ENCODE measurements around the gene GNG8. TPM values are rescaled to one million over a fixed set of nuclear protein-coding genes. Genes with fewer than 3 reads are reported as not detected.
A peak's percentile ranks its signal among the peaks of the same experiment; 100 is the strongest.

The GNG8 gene
- total and polyA plus RNA-seq, 10 donors: not detected

DNA sequence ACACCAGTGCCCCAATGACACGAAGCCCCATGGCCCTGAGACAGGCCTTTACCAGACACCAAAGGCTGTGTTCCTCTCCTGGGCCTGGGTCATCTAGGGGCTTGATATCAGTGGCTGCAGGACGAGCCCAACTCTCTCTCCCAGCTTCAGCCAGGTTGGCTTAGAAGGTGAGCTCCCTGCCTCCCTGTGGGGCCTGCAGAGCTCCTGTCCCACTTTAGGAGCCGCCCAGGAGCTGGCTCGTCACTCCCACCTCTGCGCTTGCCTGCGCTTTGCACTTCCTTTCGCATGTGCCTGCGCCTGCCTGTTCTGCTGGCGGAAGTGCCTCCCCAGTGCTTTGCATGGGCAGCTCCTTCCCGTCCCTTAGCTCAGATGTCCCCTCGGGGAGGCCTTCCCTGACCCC, 30.0 kb downstream of the GNG8 start:
- intact Hi-C loops (cut with DNase I; ENCODE audit: low total_unique reads): no loop called here
- TF ChIP-seq POLR2AphosphoS5 (IDR thresholded peaks at IDR 0.05): no peak
- no peak for TF ChIP-seq POLR2A (IDR thresholded peaks at IDR 0.05)
- TF ChIP-seq CTCF (IDR thresholded peaks at IDR 0.05 in 8 of 11, conservative IDR thresholded peaks at IDR 0.05 in 3 of 11): no peak
- 83 to 94% (median 91%) methylated on average over 11 of the region's 11 CpGs for WGBS, 5 donors
- peak; percentile 75 for DNase-seq
- Histone ChIP-seq H3K27me3 (replicated peaks in 1 of 7) (no peaks in the 10 kb centered on the region), H3K27ac (peak overlapping the region in 1 of 8 donors; percentile 24), H3K36me3 (peaks cover 4 to 67% (median 48%) of the 10 kb centered on the region in 6 donors), H3K9me3 (no peaks in the 10 kb centered on the region), H3K4me1 (peaks cover 22 to 80% (median 42%) of the 10 kb centered on the region in 6 donors), H3K4me3 (no peak overlapping the region)

DNA sequence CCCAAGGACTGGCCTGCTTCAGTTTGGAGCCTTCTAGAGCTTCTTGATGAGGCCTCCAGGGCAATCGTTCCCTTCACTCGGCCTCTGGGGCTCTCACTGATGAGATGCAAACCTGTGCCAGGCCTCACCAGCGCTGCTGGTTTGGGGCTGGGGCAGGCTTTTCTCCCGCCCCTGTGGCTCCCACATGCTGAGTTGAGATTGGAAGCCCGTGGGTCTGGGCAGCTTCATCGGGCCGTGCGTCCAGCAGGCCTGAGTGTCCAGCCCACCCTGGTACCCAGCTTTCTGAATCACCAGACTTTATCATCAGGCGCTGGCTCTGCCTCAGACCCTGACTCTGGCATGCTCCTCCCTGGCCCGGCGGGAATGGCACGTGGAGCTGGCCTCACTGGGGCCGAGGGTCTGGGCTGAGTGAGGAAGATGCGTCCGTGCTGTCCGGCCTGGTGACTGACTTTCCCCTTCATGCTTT, 30.6 kb downstream of the GNG8 start:
- Histone ChIP-seq H3K36me3 (peaks cover 4 to 61% (median 48%) of the 10 kb centered on the region in 6 donors), H3K4me3 (no peak overlapping the region), H3K27ac (peak overlapping the region in 1 of 8 donors; percentile 24), H3K27me3 (replicated peaks in 1 of 7) (no peaks in the 10 kb centered on the region), H3K4me1 (peaks cover 21 to 75% (median 38%) of the 10 kb centered on the region in 6 donors), H3K9me3 (no peaks in the 10 kb centered on the region)
- intact Hi-C loops (cut with DNase I; ENCODE audit: low total_unique reads): no loop called here
- WGBS, 5 donors: 91 to 100% (median 92%) methylated on average over 3 to 16 of the region's 16 CpGs; no CpG with 5 or more reads in 1 of the 5 donors
- DNase-seq: peak; percentile 69
- TF ChIP-seq POLR2A (IDR thresholded peaks at IDR 0.05): no peak
- no peak for TF ChIP-seq CTCF (IDR thresholded peaks at IDR 0.05 in 8 of 11, conservative IDR thresholded peaks at IDR 0.05 in 3 of 11)
- no peak for TF ChIP-seq POLR2AphosphoS5 (IDR thresholded peaks at IDR 0.05)

DNA sequence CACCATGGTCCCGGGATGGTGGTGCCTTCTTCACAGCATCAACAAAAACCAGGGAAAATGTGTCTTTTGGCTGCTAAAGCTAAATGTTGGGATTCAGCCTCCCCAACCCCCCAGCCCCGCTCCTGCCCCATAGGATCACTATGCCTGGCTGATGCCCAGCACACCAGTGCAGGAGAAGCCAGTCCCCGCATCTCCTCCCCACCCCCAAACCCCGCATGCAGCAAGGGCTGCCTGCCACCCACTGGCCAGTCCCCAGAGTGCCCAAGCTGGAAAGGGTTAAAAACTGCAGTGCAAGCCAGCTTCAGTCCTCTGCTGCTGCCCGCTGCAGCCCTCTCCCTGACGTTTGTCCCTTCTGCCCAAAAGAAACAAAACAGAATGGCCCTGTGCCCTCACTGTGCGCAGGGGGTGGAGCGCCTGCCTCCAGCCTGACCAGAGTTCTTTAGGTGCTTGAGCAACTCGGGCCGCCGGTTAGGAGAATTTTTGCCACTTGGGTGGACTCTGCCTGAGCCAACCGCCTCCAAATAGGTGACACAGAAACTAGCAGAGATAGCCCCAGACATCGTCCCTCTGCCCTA, 31.1 kb downstream of the GNG8 start:
- DNase-seq: peak; percentile 68
- TF ChIP-seq POLR2A (IDR thresholded peaks at IDR 0.05): no peak
- TF ChIP-seq POLR2AphosphoS5 (IDR thresholded peaks at IDR 0.05): no peak
- no peak for TF ChIP-seq CTCF (IDR thresholded peaks at IDR 0.05 in 8 of 11, conservative IDR thresholded peaks at IDR 0.05 in 3 of 11)
- Histone ChIP-seq H3K4me1 (peaks cover 21 to 75% (median 42%) of the 10 kb centered on the region in 6 donors), H3K4me3 (no peak overlapping the region), H3K27ac (no peak overlapping the region), H3K27me3 (replicated peaks in 1 of 7) (no peaks in the 10 kb centered on the region), H3K9me3 (no peaks in the 10 kb centered on the region), H3K36me3 (peaks cover 4 to 56% (median 45%) of the 10 kb centered on the region in 6 donors)
- 84 to 94% (median 87%) methylated on average over 8 to 13 of the region's 13 CpGs for WGBS, 5 donors
- intact Hi-C loops (cut with DNase I; ENCODE audit: low total_unique reads): no loop called here

DNA sequence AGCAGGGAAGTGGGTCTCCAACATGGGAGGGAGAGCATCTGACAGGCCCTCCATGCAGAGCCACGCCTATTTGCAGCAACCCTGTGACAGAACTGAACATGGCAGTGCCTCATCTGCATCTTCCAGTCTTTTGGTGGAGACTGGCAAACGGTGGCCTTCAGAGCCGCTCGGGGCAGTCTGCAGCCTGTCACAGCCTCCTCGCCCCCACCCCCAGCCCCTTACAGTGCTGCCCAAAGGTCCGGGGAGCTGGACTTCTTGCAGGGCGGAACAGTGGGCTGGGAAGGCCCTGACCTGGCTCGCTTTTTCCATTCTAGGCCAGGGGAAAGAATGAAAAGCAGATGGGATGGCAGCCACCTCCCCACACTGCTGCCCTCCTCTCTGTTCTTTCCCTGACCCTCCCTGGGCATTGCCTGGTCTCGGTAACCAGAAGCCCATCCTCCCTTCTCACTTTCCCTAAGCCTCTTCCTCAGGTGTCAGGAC, 32.2 kb downstream of the GNG8 start:
- TF ChIP-seq POLR2A (IDR thresholded peaks at IDR 0.05) (no peak), POLR2AphosphoS5 (IDR thresholded peaks at IDR 0.05) (no peak), CTCF (IDR thresholded peaks at IDR 0.05 in 8 of 11, conservative IDR thresholded peaks at IDR 0.05 in 3 of 11) (no peak)
- H3K27me3 ChIP-seq (replicated peaks in 1 of 7): no peaks in the 10 kb centered on the region
- DNase-seq: peak; percentile 63
- H3K9me3 ChIP-seq: peaks cover 0 to 7% (median 5%) of the 10 kb centered on the region in 8 donors
- intact Hi-C loops (cut with DNase I; ENCODE audit: low total_unique reads): no loop called here
- peak overlapping the region in 3 of 8 donors; percentile 2 to 98 (median 95) for H3K4me3 ChIP-seq
- peaks cover 4 to 45% (median 34%) of the 10 kb centered on the region in 6 donors for H3K36me3 ChIP-seq
- peaks cover 21 to 68% (median 42%) of the 10 kb centered on the region in 6 donors for H3K4me1 ChIP-seq
- WGBS, 5 donors: 65 to 88% (median 83%) methylated on average over 9 of the region's 9 CpGs
- peak overlapping the region in 5 of 8 donors; percentile 63 to 99 (median 99) for H3K27ac ChIP-seq

Measured in spleen (tissue), 11 donors.